GM12878 (cell line): Measurements from ENCODE around the gene TMEM161A. TPM values are rescaled to one million over a fixed set of nuclear protein-coding genes. Genes with fewer than 3 reads are reported as not detected.

Experiments used
- ATAC-seq: fragments of 200-7000 bp; cut with Tn5 transposase; 3 replicates; pipeline ENCODE4 v1.9.1; 2020; ENCODE audit warnings: mild to moderate bottlenecking, moderate library complexity
- BruUV-seq: library from RNA; stranded (reverse); fragments of 400-500 nt; replicated peaks from 2 replicates; lab custom pipeline; 2021; lab: Mats Ljungman, UMichigan
- CTCF ChIA-PET: fragments of 300-600 bp; sonication (Branson Sonifier 250); formaldehyde crosslinking; extraction: SDS; loops from one replicate; lab custom pipeline; 2021; ENCODE audit warnings: inconsistent platforms; lab: Yijun Ruan, JAX
- POLR2A ChIA-PET: fragments of 350-600 bp; formaldehyde crosslinking; extraction: SDS; loops from one replicate; lab custom pipeline; 2021; ENCODE audit warnings: inconsistent platforms; lab: Charles Lee
- RAD21 ChIA-PET: fragments of 300-600 bp; sonication (Branson Sonifier 250); formaldehyde crosslinking; loops from one replicate; lab custom pipeline; 2023; ENCODE audit warnings: antibody characterized with exemption; ENCODE audit not compliant: unreplicated experiment; lab: Charles Lee
- SMC1A ChIA-PET: fragments of 300-600 bp; sonication (Branson Sonifier 250); formaldehyde crosslinking; loops from one replicate; lab custom pipeline; 2023; ENCODE audit not compliant: unreplicated experiment, uncharacterized antibody; lab: Charles Lee
- DNase-seq: peaks from one replicate; pipeline ENCODE4 v3.0.0-alpha.2; 2011; ENCODE audit warnings: low read depth, low spot score
- FAIRE-seq: peaks from 3 replicates; lab custom pipeline; 2011; peaks lifted over from hg19 to GRCh38; lab: Jason Lieb, UNC
- H2AFZ ChIP-seq: 2 replicates; pipeline ENCODE4 v1.6.0; 2011; ENCODE audit warnings: low read depth, low read length, control low read depth; ENCODE audit not compliant: control insufficient read depth
- H3K27ac ChIP-seq: 2 replicates; pipeline ENCODE4 v1.5.1; 2011; ENCODE audit warnings: control low read depth; ENCODE audit not compliant: control insufficient read depth, insufficient read depth
- H3K27me3 ChIP-seq, 2 experiments: replicated peaks in 1 of 2; 2 replicates each; pipeline versions ENCODE4 v1.6.0 to v1.6.1; 2011; ENCODE audit warnings: low read length in 1 of 2; ENCODE audit not compliant: control insufficient read depth in 2 of 2, insufficient read depth in 2 of 2
- H3K36me3 ChIP-seq, 2 experiments: 2 replicates each; pipeline ENCODE4 v1.5.1; 2011; ENCODE audit warnings: low read length in 1 of 2; ENCODE audit not compliant: control insufficient read depth in 2 of 2, insufficient read depth in 2 of 2
- H3K4me1 ChIP-seq: 2 replicates; pipeline ENCODE4 v1.6.1; 2011; ENCODE audit warnings: mild to moderate bottlenecking, low read length, moderate library complexity, mixed read lengths; ENCODE audit not compliant: control insufficient read depth, insufficient read depth
- H3K4me2 ChIP-seq: 2 replicates; pipeline ENCODE4 v1.6.0; 2011; ENCODE audit warnings: control low read depth; ENCODE audit not compliant: control insufficient read depth, insufficient read depth
- H3K4me3 ChIP-seq: fragments of 200-600 bp; sonication (generic); 2 replicates; pipeline ENCODE4 v1.5.1; 2016
- H3K79me2 ChIP-seq: 2 replicates; pipeline ENCODE4 v1.6.0; 2011; ENCODE audit warnings: low read length; ENCODE audit not compliant: control insufficient read depth, insufficient read depth
- H3K9ac ChIP-seq: 2 replicates; pipeline ENCODE4 v1.8.0; 2011; ENCODE audit warnings: low read length, control low read depth, mixed read lengths; ENCODE audit not compliant: control insufficient read depth, insufficient read depth
- H3K9me3 ChIP-seq: replicated peaks from 3 replicates; pipeline ENCODE4 v1.5.1; 2011; ENCODE audit warnings: mild to moderate bottlenecking, low read length; ENCODE audit not compliant: control insufficient read depth, insufficient read depth
- H4K20me1 ChIP-seq: 2 replicates; pipeline ENCODE4 v1.6.0; 2011; ENCODE audit not compliant: control insufficient read depth, insufficient read depth
- CBX3 ChIP-seq: fragments of 200-600 bp; sonication (generic); IDR thresholded peaks from 2 replicates; pipeline ENCODE4 v1.6.1; 2016; ENCODE audit warnings: low read depth, borderline replicate concordance
- CHD2 ChIP-seq: IDR thresholded peaks from 2 replicates; pipeline ENCODE4 v1.6.1; 2011; ENCODE audit warnings: low read depth, low read length, improper control_type of control experiment, borderline replicate concordance
- CREM ChIP-seq: IDR thresholded peaks from 2 replicates; pipeline ENCODE4 v1.6.1; 2014; ENCODE audit warnings: antibody characterized with exemption, low read depth
- ESRRA ChIP-seq: IDR thresholded peaks from 2 replicates; pipeline ENCODE4 v1.6.1; 2012; ENCODE audit warnings: mild to moderate bottlenecking, low read length, improper control_type of control experiment
- IRF4 ChIP-seq: IDR thresholded peaks from 2 replicates; pipeline ENCODE4 v1.6.1; 2011; ENCODE audit warnings: low read depth, low read length
- KAT2A ChIP-seq: conservative IDR thresholded peaks from 2 replicates; pipeline ENCODE4 v1.6.1; 2011; ENCODE audit warnings: low read depth, low read length; ENCODE audit not compliant: control insufficient read depth
- MEF2A ChIP-seq: IDR thresholded peaks from 2 replicates; pipeline ENCODE4 v1.6.1; 2011; ENCODE audit warnings: low read depth, mild to moderate bottlenecking, low read length, moderate library complexity; ENCODE audit not compliant: insufficient read depth
- SUPT20H ChIP-seq: IDR thresholded peaks from 2 replicates; pipeline ENCODE4 v1.6.1; 2011; ENCODE audit warnings: low read depth, mild to moderate bottlenecking, low read length, moderate library complexity, borderline replicate concordance; ENCODE audit not compliant: control insufficient read depth
- TCF7 ChIP-seq: IDR thresholded peaks from 2 replicates; pipeline ENCODE4 v1.6.1; 2014; ENCODE audit warnings: antibody characterized with exemption, borderline replicate concordance
- YBX1 ChIP-seq: fragments of 450-650 bp; IDR thresholded peaks from 2 replicates; pipeline ENCODE4 v1.6.1; 2016; ENCODE audit warnings: antibody characterized with exemption
- WGBS: methylation state at CpG from one replicate; pipeline ENCODE4 v1.1.6; 2016; ENCODE audit warnings: low lambda C conversion rate; ENCODE audit not compliant: insufficient replicate concordance, insufficient coverage; ENCODE audit errors: missing lambda C conversion rate; 5-methylcytosine and 5-hydroxymethylcytosine counted together
- in situ Hi-C: fragments of 300-500 bp; cut with MboI; formaldehyde crosslinking; loops from 9 replicates; pipeline ENCODE4 v1.14.3; 2018; ENCODE audit warnings: mixed read lengths
- intact Hi-C: fragments of 100-400 bp; cut with micrococcal nuclease; formaldehyde crosslinking; loops from one replicate; pipeline ENCODE4 v1.14.2; 2022; ENCODE audit not compliant: unreplicated experiment
- polyA plus RNA-seq, 11 experiments: library from polyadenylated mRNA; depleted of rRNA in 4 of 11; unstranded in 6 of 11; stranded (reverse) in 5 of 11; fragments of >200 nt; fragmentation: Nextera tagmentation in 4 of 11; fragmentation: Illumina TruSeq in 1 of 11; extraction: Ambion mirVana in 4 of 11; extraction: Trizol in 1 of 11; gene quantifications; 1 replicate in 1 of 11; 2 replicates in 10 of 11; pipeline versions ENCODE4 v1.2.1 to v1.2.3, GENCODE V29; 2011 to 2016; ENCODE audit warnings: inconsistent platforms in 2 of 11, missing spikeins in 2 of 11, low read depth in 1 of 11
- total RNA-seq, 4 experiments: library from RNA; depleted of rRNA in 3 of 4; stranded (reverse); fragments of >200 nt in 3 of 4; fragmentation: Illumina TruSeq in 1 of 4; extraction: Trizol in 1 of 4; gene quantifications; 2 replicates each; pipeline versions ENCODE4 v1.2.1 to v1.2.3, GENCODE V29; 2013 to 2021
- TF ChIP-seq, protein P1 (sequence below): IDR thresholded peaks from 2 replicates; pipeline ENCODE4 v1.6.1; 2011; ENCODE audit warnings: borderline replicate concordance, low read depth, mild to moderate bottlenecking, moderate library complexity, mixed read lengths, low read length; ENCODE audit not compliant: insufficient read depth; ENCODE audit errors: extremely low read length
- TF ChIP-seq, protein P2 (sequence below): fragments of 450-650 bp; IDR thresholded peaks from 2 replicates; pipeline ENCODE4 v1.6.1; 2017; ENCODE audit warnings: antibody characterized with exemption, mild to moderate bottlenecking, moderate library complexity
- TF ChIP-seq, protein P3 (sequence below): fragments of 450-650 bp; formaldehyde crosslinking; IDR thresholded peaks from 2 replicates; pipeline ENCODE4 v1.5.0; 2022; ENCODE audit warnings: mild to moderate bottlenecking, missing genetic modification characterization

TMEM161A gene
- total and polyA plus RNA-seq, 10 of the 15 experiments (the other 5 are each of a cell fraction or from before 2014, with no cell fraction given), result 1.1 to 37.1 (median 19.0) TPM

DNA sequence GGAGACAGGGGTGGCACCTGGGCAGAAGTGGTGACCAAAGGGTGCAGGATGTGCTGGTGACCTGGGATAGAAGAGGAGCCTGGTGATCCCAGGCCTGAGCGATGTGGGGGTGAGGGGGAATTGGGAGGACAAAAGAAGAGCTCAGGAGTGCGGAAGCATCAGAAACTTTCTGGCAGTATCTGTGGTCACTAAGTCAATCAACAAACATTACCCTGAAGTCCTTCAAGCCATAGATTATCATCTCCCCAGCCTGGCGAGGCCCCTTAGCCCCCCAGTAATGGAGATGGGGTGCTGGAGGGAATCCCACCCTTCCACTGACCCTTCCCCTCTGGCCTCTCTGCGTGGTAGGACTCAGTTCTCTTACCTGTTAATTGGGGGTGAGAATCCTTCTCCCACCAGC lies 21.3 kb upstream of the TMEM161A start:
- Histone ChIP-seq H3K4me3 (no peak overlapping the region), H3K9ac (no peak overlapping the region; the same call in 1 of the 2 replicates), H3K27me3 (no peaks in the 10 kb centered on the region), H3K27ac (peak overlapping the region; percentile 82), H3K4me2 (peak overlapping the region; percentile 93), H3K79me2 (peaks cover 2% of the 10 kb centered on the region), H3K36me3 (peaks cover 0 to 3% of the 10 kb centered on the region in 2 experiments; a peak in 1 of 4 replicates), H3K9me3 (no peaks in the 10 kb centered on the region; the same call in 2 of the 3 replicates), H4K20me1 (no peaks in the 10 kb centered on the region), H2AFZ (no peak overlapping the region), H3K4me1 (peaks cover 61% of the 10 kb centered on the region)
- RAD21 ChIA-PET, result interaction anchor here (1.5 to 17.5 kb wide), 2 partner anchors 11 to 14 kb away, joined by 4 to 394 read pairs; partner anchors contain the start of gene MEF2B
- FAIRE-seq (no peak), DNase-seq (no peak), ATAC-seq (no peak)
- 62% methylated on average over 4 of the region's 4 CpGs for WGBS
- intact Hi-C loops (no loop called here), in situ Hi-C loops (no loop called here)
- SMC1A ChIA-PET, result interaction anchor here (1.3 to 7.4 kb wide), 6 partner anchors 8 to 32 kb away, joined by 3 to 83 read pairs (median 6); partner anchors contain the start of genes BORCS8 and MEF2B
- CTCF ChIA-PET, result interaction anchor here (7.3 to 11.3 kb wide), 3 partner anchors 10 to 15 kb away, joined by 57 to 135 read pairs (median 86); partner anchors contain the start of gene MEF2B
- no TSS peak for BruUV-seq
- POLR2A ChIA-PET, result interaction anchor here (1.1 to 7.7 kb wide), 2 partner anchors 8 to 9 kb away, joined by 9 to 74 read pairs; partner anchors contain the start of gene MEF2B
- TF ChIP-seq, protein P1, sequence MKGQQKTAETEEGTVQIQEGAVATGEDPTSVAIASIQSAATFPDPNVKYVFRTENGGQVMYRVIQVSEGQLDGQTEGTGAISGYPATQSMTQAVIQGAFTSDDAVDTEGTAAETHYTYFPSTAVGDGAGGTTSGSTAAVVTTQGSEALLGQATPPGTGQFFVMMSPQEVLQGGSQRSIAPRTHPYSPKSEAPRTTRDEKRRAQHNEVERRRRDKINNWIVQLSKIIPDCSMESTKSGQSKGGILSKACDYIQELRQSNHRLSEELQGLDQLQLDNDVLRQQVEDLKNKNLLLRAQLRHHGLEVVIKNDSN, result no peak
- no peak for TF ChIP-seq MEF2A
- no peak for TF ChIP-seq CREM
- TF ChIP-seq, protein P2, sequence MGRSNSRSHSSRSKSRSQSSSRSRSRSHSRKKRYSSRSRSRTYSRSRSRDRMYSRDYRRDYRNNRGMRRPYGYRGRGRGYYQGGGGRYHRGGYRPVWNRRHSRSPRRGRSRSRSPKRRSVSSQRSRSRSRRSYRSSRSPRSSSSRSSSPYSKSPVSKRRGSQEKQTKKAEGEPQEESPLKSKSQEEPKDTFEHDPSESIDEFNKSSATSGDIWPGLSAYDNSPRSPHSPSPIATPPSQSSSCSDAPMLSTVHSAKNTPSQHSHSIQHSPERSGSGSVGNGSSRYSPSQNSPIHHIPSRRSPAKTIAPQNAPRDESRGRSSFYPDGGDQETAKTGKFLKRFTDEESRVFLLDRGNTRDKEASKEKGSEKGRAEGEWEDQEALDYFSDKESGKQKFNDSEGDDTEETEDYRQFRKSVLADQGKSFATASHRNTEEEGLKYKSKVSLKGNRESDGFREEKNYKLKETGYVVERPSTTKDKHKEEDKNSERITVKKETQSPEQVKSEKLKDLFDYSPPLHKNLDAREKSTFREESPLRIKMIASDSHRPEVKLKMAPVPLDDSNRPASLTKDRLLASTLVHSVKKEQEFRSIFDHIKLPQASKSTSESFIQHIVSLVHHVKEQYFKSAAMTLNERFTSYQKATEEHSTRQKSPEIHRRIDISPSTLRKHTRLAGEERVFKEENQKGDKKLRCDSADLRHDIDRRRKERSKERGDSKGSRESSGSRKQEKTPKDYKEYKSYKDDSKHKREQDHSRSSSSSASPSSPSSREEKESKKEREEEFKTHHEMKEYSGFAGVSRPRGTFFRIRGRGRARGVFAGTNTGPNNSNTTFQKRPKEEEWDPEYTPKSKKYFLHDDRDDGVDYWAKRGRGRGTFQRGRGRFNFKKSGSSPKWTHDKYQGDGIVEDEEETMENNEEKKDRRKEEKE, result no peak
- no peak for TF ChIP-seq KAT2A
- TF ChIP-seq, protein P3, sequence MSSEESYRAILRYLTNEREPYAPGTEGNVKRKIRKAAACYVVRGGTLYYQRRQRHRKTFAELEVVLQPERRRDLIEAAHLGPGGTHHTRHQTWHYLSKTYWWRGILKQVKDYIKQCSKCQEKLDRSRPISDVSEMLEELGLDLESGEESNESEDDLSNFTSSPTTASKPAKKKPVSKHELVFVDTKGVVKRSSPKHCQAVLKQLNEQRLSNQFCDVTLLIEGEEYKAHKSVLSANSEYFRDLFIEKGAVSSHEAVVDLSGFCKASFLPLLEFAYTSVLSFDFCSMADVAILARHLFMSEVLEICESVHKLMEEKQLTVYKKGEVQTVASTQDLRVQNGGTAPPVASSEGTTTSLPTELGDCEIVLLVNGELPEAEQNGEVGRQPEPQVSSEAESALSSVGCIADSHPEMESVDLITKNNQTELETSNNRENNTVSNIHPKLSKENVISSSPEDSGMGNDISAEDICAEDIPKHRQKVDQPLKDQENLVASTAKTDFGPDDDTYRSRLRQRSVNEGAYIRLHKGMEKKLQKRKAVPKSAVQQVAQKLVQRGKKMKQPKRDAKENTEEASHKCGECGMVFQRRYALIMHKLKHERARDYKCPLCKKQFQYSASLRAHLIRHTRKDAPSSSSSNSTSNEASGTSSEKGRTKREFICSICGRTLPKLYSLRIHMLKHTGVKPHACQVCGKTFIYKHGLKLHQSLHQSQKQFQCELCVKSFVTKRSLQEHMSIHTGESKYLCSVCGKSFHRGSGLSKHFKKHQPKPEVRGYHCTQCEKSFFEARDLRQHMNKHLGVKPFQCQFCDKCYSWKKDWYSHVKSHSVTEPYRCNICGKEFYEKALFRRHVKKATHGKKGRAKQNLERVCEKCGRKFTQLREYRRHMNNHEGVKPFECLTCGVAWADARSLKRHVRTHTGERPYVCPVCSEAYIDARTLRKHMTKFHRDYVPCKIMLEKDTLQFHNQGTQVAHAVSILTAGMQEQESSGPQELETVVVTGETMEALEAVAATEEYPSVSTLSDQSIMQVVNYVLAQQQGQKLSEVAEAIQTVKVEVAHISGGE (CRISPR knock-in tag), result no peak
- TF ChIP-seq IRF4, result no peak
- no peak for TF ChIP-seq TCF7
- TF ChIP-seq SUPT20H, result no peak
- no peak for TF ChIP-seq CBX3
- TF ChIP-seq CHD2, result no peak
- TF ChIP-seq ESRRA, result no peak
- TF ChIP-seq YBX1, result no peak
